Measurements from ENCODE around the gene OR6X1.

Gene OR6X1

GRCh38 chr11:123754101-123754568, at the start of gene OR6X1:
OR6X1 (minus strand) TSS chr11:123754518; CDS start chr11:123754518, 0 bp downstream.
- no peak for DNase-seq

GRCh38 chr11:123801765-123802164, 47.4 kb upstream of the OR6X1 start:
- DNase-seq: no peak

GRCh38 chr11:123800036-123800435, 45.7 kb upstream of the OR6X1 start:
- no peak for DNase-seq

- DNase-seq: no peak
Observed at GRCh38 chr11:123799438-123799837, 45.1 kb upstream of the OR6X1 start.

- DNase-seq: no peak
Observed at GRCh38 chr11:123798513-123799252, 44.4 kb upstream of the OR6X1 start.

- no peak for DNase-seq
Observed at GRCh38 chr11:123798079-123798478, 43.8 kb upstream of the OR6X1 start.

- DNase-seq: no peak
Observed at GRCh38 chr11:123797541-123797940, 43.2 kb upstream of the OR6X1 start.

- DNase-seq: no peak
Observed at GRCh38 chr11:123797114-123797513, 42.8 kb upstream of the OR6X1 start.

- no peak for DNase-seq
Observed at GRCh38 chr11:123796226-123796625, 41.9 kb upstream of the OR6X1 start.

- DNase-seq: no peak
Observed at GRCh38 chr11:123783536-123783935, 29.2 kb upstream of the OR6X1 start.

- DNase-seq: no peak
Observed at GRCh38 chr11:123778511-123778910, 24.2 kb upstream of the OR6X1 start.

- DNase-seq: no peak
Observed at GRCh38 chr11:123775715-123776549, 21.6 kb upstream of the OR6X1 start.

GRCh38 chr11:123775289-123775688, 21.0 kb upstream of the OR6X1 start:
- DNase-seq: no peak

GRCh38 chr11:123773959-123774358, 19.6 kb upstream of the OR6X1 start:
- DNase-seq: no peak

- no peak for DNase-seq
Observed at GRCh38 chr11:123773026-123773425, 18.7 kb upstream of the OR6X1 start.

- DNase-seq: no peak
Observed at GRCh38 chr11:123771664-123772063, 17.3 kb upstream of the OR6X1 start.

GRCh38 chr11:123770712-123771111, 16.4 kb upstream of the OR6X1 start:
- DNase-seq: no peak

GRCh38 chr11:123765601-123766000, 11.3 kb upstream of the OR6X1 start:
- no peak for DNase-seq

GRCh38 chr11:123762422-123762821, 8.1 kb upstream of the OR6X1 start:
- DNase-seq: no peak

- DNase-seq: no peak
Observed at GRCh38 chr11:123760894-123761293, 6.6 kb upstream of the OR6X1 start.

- no peak for DNase-seq
Observed at GRCh38 chr11:123757976-123758375, 3.7 kb upstream of the OR6X1 start.

GRCh38 chr11:123755813-123756212, 1.5 kb upstream of the OR6X1 start:
- no peak for DNase-seq

- no peak for DNase-seq
Observed at GRCh38 chr11:123755344-123755743, 1.0 kb upstream of the OR6X1 start.

GRCh38 chr11:123753110-123753509, 1.2 kb downstream of the OR6X1 start:
- DNase-seq: no peak

Data from activated naive CD4-positive, alpha-beta T cell treated with anti-CD3 and anti-CD28 coated beads, Interleukin-2, amount 50 U/mL, for 16 hours (primary cell).